ENCODE measurements around the gene STPG2. TPM values are rescaled to one million over a fixed set of nuclear protein-coding genes. Genes with fewer than 3 reads are reported as not detected.

STPG2 gene
- total RNA-seq, 1 experiment from 2014 or later = 0.61 TPM

DNA sequence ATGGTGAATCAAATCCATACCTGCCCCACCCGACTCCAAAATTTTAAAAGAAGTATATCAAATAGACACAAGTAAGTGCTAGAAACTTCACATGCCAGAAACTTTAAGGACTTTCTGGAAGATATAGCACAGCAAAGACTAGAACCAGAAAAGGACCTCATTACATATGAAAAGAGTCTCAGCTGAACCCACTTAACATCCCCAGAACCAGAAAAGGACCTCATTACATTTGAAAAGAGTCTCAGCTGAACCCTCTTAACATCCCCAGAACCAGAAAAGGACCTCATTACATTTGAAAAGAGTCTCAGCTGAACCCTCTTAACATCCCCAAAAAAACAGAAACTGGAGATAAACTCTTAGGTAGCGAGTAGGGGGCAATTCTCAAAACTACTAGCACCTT, 32.3 kb downstream of the STPG2 start:
- H3K4me3 Mint-ChIP-seq (ENCODE audit: unreplicated experiment) = no peak overlapping the region
- H3K4me1 Mint-ChIP-seq (ENCODE audit: insufficient read depth, unreplicated experiment) = no peaks in the 10 kb centered on the region
- H3K27me3 Mint-ChIP-seq (ENCODE audit: insufficient read depth, unreplicated experiment) = no peaks in the 10 kb centered on the region
- DNase-seq (ENCODE audit: unreplicated experiment) = no peak
- ChIA-PET POLR2A (no interaction called here), CTCF (interaction anchor here (0.6 kb wide), 2 partner anchors 21 to 339 kb away, joined by 3 read pairs; no protein-coding TSS in a partner anchor)
- no peak overlapping the region for H3K27ac Mint-ChIP-seq (ENCODE audit: low read depth, unreplicated experiment)
- H3K36me3 Mint-ChIP-seq (ENCODE audit: insufficient read depth, unreplicated experiment) = no peaks in the 10 kb centered on the region
- H3K9me3 Mint-ChIP-seq (ENCODE audit: unreplicated experiment) = no peaks in the 10 kb centered on the region
- intact Hi-C loops (cut with micrococcal nuclease) = no loop called here
- TF ChIP-seq CTCF (IDR thresholded peaks at IDR 0.05; ENCODE audit: unreplicated experiment) = no peak
- no TSS peak for BruUV-seq (replicated peaks)

DNA sequence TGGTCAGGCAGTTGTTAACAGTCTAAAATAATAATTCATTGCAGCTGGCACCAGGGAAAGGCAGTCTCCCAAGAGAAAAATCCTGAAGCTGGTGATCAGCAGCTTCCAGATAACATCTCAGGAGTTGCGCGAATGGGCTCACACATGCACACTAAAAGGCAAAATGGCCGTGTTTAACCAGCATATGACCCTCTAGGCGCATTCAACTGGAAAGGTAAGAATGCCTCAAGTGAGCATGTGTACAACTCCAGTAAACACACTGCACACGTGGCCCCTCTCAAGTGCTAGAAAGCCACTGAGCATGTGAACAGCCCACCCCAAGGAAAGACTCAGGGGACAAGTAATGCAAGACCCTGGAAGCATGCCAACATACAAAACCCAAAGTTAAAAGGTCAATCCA, 33.1 kb downstream of the STPG2 start:
- no peaks in the 10 kb centered on the region for H3K4me1 Mint-ChIP-seq (ENCODE audit: insufficient read depth, unreplicated experiment)
- intact Hi-C loops (cut with micrococcal nuclease) = no loop called here
- DNase-seq (ENCODE audit: unreplicated experiment) = no peak
- no peak for TF ChIP-seq CTCF (IDR thresholded peaks at IDR 0.05; ENCODE audit: unreplicated experiment)
- ChIA-PET CTCF (interaction anchor here (1.0 kb wide), 1 partner anchor 112 kb away, joined by 3 read pairs; no protein-coding TSS in a partner anchor), POLR2A (no interaction called here)
- no TSS peak for BruUV-seq (replicated peaks)
- H3K27ac Mint-ChIP-seq (ENCODE audit: low read depth, unreplicated experiment) = no peak overlapping the region
- no peaks in the 10 kb centered on the region for H3K27me3 Mint-ChIP-seq (ENCODE audit: insufficient read depth, unreplicated experiment)
- no peaks in the 10 kb centered on the region for H3K9me3 Mint-ChIP-seq (ENCODE audit: unreplicated experiment)
- H3K36me3 Mint-ChIP-seq (ENCODE audit: insufficient read depth, unreplicated experiment) = no peaks in the 10 kb centered on the region
- H3K4me3 Mint-ChIP-seq (ENCODE audit: unreplicated experiment) = no peak overlapping the region

- peaks cover 8% of the 10 kb centered on the region for H3K9me3 Mint-ChIP-seq (ENCODE audit: unreplicated experiment)
- CTCF ChIA-PET = interaction anchor here (0.5 to 1.0 kb wide), 2 partner anchors 9 to 25 kb away, joined by 3 to 4 read pairs; no protein-coding TSS in a partner anchor
- no TSS peak for BruUV-seq (replicated peaks)
Measured at GRCh38 chr4:98102660-98103059, 40.6 kb downstream of the STPG2 start.

DNA sequence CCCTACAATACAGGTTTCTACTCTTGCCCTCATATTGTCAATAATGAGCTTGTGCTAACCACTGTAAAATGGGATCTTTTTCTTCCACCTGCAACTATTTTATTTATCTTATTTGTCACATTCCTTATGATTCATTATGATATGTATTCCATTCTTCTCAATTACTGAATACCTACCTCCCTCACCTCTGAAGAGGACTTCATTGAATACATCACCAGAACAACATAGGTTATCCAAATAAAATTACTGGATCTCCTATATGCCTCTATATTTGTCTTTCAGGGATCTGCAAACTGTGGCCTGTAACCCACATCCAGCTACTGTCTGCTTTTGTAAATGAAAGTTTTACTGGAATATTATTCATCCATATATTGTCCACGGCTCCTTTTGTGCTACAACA, 41.3 kb downstream of the STPG2 start:
- Mint-ChIP-seq H3K36me3 (ENCODE audit: insufficient read depth, unreplicated experiment) (no peaks in the 10 kb centered on the region), H3K27ac (ENCODE audit: low read depth, unreplicated experiment) (no peak overlapping the region), H3K4me1 (ENCODE audit: insufficient read depth, unreplicated experiment) (peaks cover 6% of the 10 kb centered on the region), H3K27me3 (ENCODE audit: insufficient read depth, unreplicated experiment) (no peaks in the 10 kb centered on the region), H3K4me3 (ENCODE audit: unreplicated experiment) (no peak overlapping the region), H3K9me3 (ENCODE audit: unreplicated experiment) (peaks cover 8% of the 10 kb centered on the region)
- DNase-seq (ENCODE audit: unreplicated experiment) = no peak
- intact Hi-C loops (cut with micrococcal nuclease) = no loop called here
- TF ChIP-seq CTCF (IDR thresholded peaks at IDR 0.05; ENCODE audit: unreplicated experiment) = no peak
- POLR2A ChIA-PET = interaction anchor here (0.6 kb wide), 1 partner anchor 122 kb away, joined by 3 read pairs; no protein-coding TSS in a partner anchor
- CTCF ChIA-PET = interaction anchor here (0.5 to 1.3 kb wide), 3 partner anchors 8 to 26 kb away, joined by 3 to 4 read pairs (median 4); no protein-coding TSS in a partner anchor
- no TSS peak for BruUV-seq (replicated peaks)

More at GRCh38 chr4:98102660-98103059, 40.6 kb downstream of the STPG2 start:
- POLR2A ChIA-PET = no interaction called here
- Mint-ChIP-seq H3K36me3 (ENCODE audit: insufficient read depth, unreplicated experiment) (no peaks in the 10 kb centered on the region), H3K4me1 (ENCODE audit: insufficient read depth, unreplicated experiment) (peaks cover 6% of the 10 kb centered on the region), H3K27ac (ENCODE audit: low read depth, unreplicated experiment) (no peak overlapping the region), H3K27me3 (ENCODE audit: insufficient read depth, unreplicated experiment) (no peaks in the 10 kb centered on the region), H3K4me3 (ENCODE audit: unreplicated experiment) (no peak overlapping the region)
- DNase-seq (ENCODE audit: unreplicated experiment) = no peak
- TF ChIP-seq CTCF (IDR thresholded peaks at IDR 0.05; ENCODE audit: unreplicated experiment) = no peak
- intact Hi-C loops (cut with micrococcal nuclease) = no loop called here
